HepG2 (cell line): ENCODE data around the gene UGT8. TPM values are rescaled to one million over a fixed set of nuclear protein-coding genes. Genes with fewer than 3 reads are reported as not detected.

Experiments
- ATAC-seq: fragments of 200-7000 bp; cut with Tn5 transposase; 3 replicates; pipeline ENCODE4 v1.9.1; 2020; ENCODE audit warnings: mild to moderate bottlenecking, moderate library complexity
- BruUV-seq: library from RNA; stranded (reverse); fragments of 400-500 nt; replicated peaks from 2 replicates; lab custom pipeline; 2021; lab: Mats Ljungman, UMichigan
- CTCF ChIA-PET: fragments of 300-600 bp; formaldehyde crosslinking; extraction: SDS; loops from one replicate; lab custom pipeline; 2021; ENCODE audit warnings: low total read pairs, inconsistent platforms, low intra/inter-chr PET ratio; lab: Yijun Ruan, JAX
- POLR2A ChIA-PET: fragments of 350-600 bp; sonication (Branson Sonifier 250); formaldehyde crosslinking; loops from one replicate; lab custom pipeline; 2020; ENCODE audit warnings: antibody characterized with exemption, inconsistent platforms; lab: Yijun Ruan, JAX
- DNase-seq: peaks from one replicate; pipeline ENCODE4 v3.0.0-alpha.2; 2015; ENCODE audit warnings: low spot score
- FAIRE-seq: peaks from 3 replicates; lab custom pipeline; 2011; peaks lifted over from hg19 to GRCh38; lab: Jason Lieb, UNC
- H2AFZ ChIP-seq: one replicate; pipeline ENCODE4 v1.6.1; 2011; ENCODE audit warnings: low read length, inconsistent platforms
- H3K27ac ChIP-seq: fragments of 300-600 bp; 3 replicates; pipeline ENCODE4 v1.8.0; 2011; ENCODE audit warnings: mixed run types, mild to moderate bottlenecking, mixed read lengths, low read length, inconsistent platforms; ENCODE audit not compliant: insufficient read depth; ENCODE audit errors: extremely low read length
- H3K27me3 ChIP-seq, 2 experiments: fragments of 200-600 bp in 1 of 2; 2 replicates in 1 of 2; 3 replicates in 1 of 2; pipeline versions ENCODE4 v1.6.0 to v1.8.0; 2011; ENCODE audit warnings: low read length in 2 of 2, mild to moderate bottlenecking in 2 of 2, moderate library complexity in 2 of 2, inconsistent platforms in 1 of 2; ENCODE audit not compliant: insufficient read depth in 2 of 2, control insufficient read depth in 1 of 2
- H3K36me3 ChIP-seq, 2 experiments: fragments of 200-600 bp in 1 of 2; replicated peaks in 1 of 2; 2 replicates in 1 of 2; 3 replicates in 1 of 2; pipeline versions ENCODE4 v1.5.1 to v1.8.0; 2011; ENCODE audit warnings: low read length in 2 of 2, inconsistent platforms in 1 of 2; ENCODE audit not compliant: insufficient read depth in 2 of 2, control insufficient read depth in 1 of 2
- H3K4me1 ChIP-seq: 2 replicates; pipeline ENCODE4 v1.5.1; 2012; ENCODE audit warnings: low read length, inconsistent platforms; ENCODE audit not compliant: insufficient read depth
- H3K4me2 ChIP-seq: 2 replicates; pipeline ENCODE4 v1.6.0; 2011; ENCODE audit warnings: low read depth, low read length, inconsistent platforms
- H3K4me3 ChIP-seq, 3 experiments: fragments of 200-600 bp in 1 of 3; sonication (generic), shearing (Covaris generic) in 1 of 3; replicated peaks in 1 of 3; 2 replicates each; pipeline ENCODE4 v1.5.1; 2011 to 2016; ENCODE audit warnings: low read length in 3 of 3, inconsistent platforms in 2 of 3, low read depth in 2 of 3, mild to moderate bottlenecking in 2 of 3, control low read depth in 1 of 3, mixed read lengths in 1 of 3; ENCODE audit not compliant: insufficient read depth in 1 of 3
- H3K79me2 ChIP-seq: one replicate; pipeline ENCODE4 v1.6.1; 2011; ENCODE audit warnings: low read length, inconsistent platforms; ENCODE audit not compliant: insufficient read depth
- H3K9ac ChIP-seq: 2 replicates; pipeline ENCODE4 v1.6.0; 2011; ENCODE audit warnings: mild to moderate bottlenecking, low read depth, low read length, inconsistent platforms; ENCODE audit not compliant: insufficient read depth
- H3K9me3 ChIP-seq: 2 replicates; pipeline ENCODE4 v1.5.1; 2012; ENCODE audit warnings: mild to moderate bottlenecking, low read length
- H4K20me1 ChIP-seq: 2 replicates; pipeline ENCODE4 v1.6.0; 2011; ENCODE audit warnings: inconsistent platforms, mild to moderate bottlenecking, low read length, moderate library complexity; ENCODE audit not compliant: insufficient read depth
- ETV5 ChIP-seq: IDR thresholded peaks from 2 replicates; pipeline ENCODE4 v1.6.1; 2018; ENCODE audit warnings: missing biosample characterization, missing genetic modification reagents, inconsistent platforms, borderline replicate concordance
- HIVEP1 ChIP-seq: sonication (generic); formaldehyde crosslinking; IDR thresholded peaks from 2 replicates; pipeline ENCODE4 v1.4.0; 2020; ENCODE audit warnings: mild to moderate bottlenecking, missing genetic modification reagents
- JUNB ChIP-seq: sonication (generic); formaldehyde crosslinking; IDR thresholded peaks from 2 replicates; pipeline ENCODE4 v1.8.0; 2022; ENCODE audit warnings: missing genetic modification reagents, mild to moderate bottlenecking, borderline replicate concordance
- SIX1 ChIP-seq: sonication (generic); formaldehyde crosslinking; IDR thresholded peaks from 2 replicates; pipeline ENCODE4 v1.4.0; 2020; ENCODE audit warnings: missing genetic modification reagents, borderline replicate concordance
- TCF12 ChIP-seq, 2 experiments: fragments of 450-650 bp in 1 of 2; sonication (generic) in 1 of 2; formaldehyde crosslinking in 1 of 2; IDR thresholded peaks; 2 replicates each; pipeline versions ENCODE4 v1.6.1 to v1.8.0; 2017 to 2022; ENCODE audit warnings: antibody characterized with exemption in 1 of 2, mild to moderate bottlenecking in 1 of 2, missing genetic modification reagents in 1 of 2, moderate library complexity in 1 of 2
- ZNF207 ChIP-seq: fragments of 450-650 bp; IDR thresholded peaks from 2 replicates; pipeline ENCODE4 v1.6.1; 2016; ENCODE audit warnings: antibody characterized with exemption, borderline replicate concordance
- ZNF354B ChIP-seq: sonication (generic); formaldehyde crosslinking; IDR thresholded peaks from 2 replicates; pipeline ENCODE4 v1.8.0; 2022; ENCODE audit warnings: mild to moderate bottlenecking, missing genetic modification reagents
- ZNF484 ChIP-seq: sonication (generic); formaldehyde crosslinking; IDR thresholded peaks from 2 replicates; pipeline ENCODE4 v1.5.1; 2020; ENCODE audit warnings: mild to moderate bottlenecking, low read depth, missing genetic modification reagents, borderline replicate concordance
- ZNF782 ChIP-seq: sonication (generic); formaldehyde crosslinking; IDR thresholded peaks from 2 replicates; pipeline ENCODE4 v1.4.0; 2020; ENCODE audit warnings: missing genetic modification reagents, mild to moderate bottlenecking, borderline replicate concordance
- ZNF83 ChIP-seq: sonication (generic); formaldehyde crosslinking; IDR thresholded peaks from 2 replicates; pipeline ENCODE4 v1.4.0; 2020; ENCODE audit warnings: missing genetic modification reagents, mild to moderate bottlenecking, borderline replicate concordance
- WGBS: methylation state at CpG from one replicate; pipeline ENCODE4 v1.1.6; 2017; ENCODE audit warnings: low lambda C conversion rate; 5-methylcytosine and 5-hydroxymethylcytosine counted together
- in situ Hi-C: cut with HindIII; loops from 2 replicates; pipeline ENCODE4 v1.10.0; 2017; ENCODE audit warnings: low pct_unique_long_range_greater_than_20kb; ENCODE audit not compliant: extremely low pct_ligation_motif_present
- intact Hi-C: fragments of 100-400 bp; cut with micrococcal nuclease; formaldehyde crosslinking; loops from one replicate; pipeline ENCODE4 v1.10.0; 2022; ENCODE audit not compliant: unreplicated experiment
- polyA plus RNA-seq, 8 experiments: library from polyadenylated mRNA; depleted of rRNA in 3 of 8; stranded (reverse) in 7 of 8; unstranded in 1 of 8; fragments of >200 nt; fragmentation: Illumina TruSeq in 4 of 8; extraction: Trizol in 4 of 8; gene quantifications; 2 replicates each; pipeline versions ENCODE4 v1.2.1 to v1.2.3, GENCODE V29; 2011 to 2016; ENCODE audit warnings: low read depth in 4 of 8, missing spikeins in 1 of 8, mixed read lengths in 1 of 8; ENCODE audit not compliant: insufficient read depth in 1 of 8
- total RNA-seq, 5 experiments: library from RNA; depleted of rRNA; stranded (reverse); fragments of >200 nt; fragmentation: Illumina TruSeq; extraction: Trizol; gene quantifications; 2 replicates each; pipeline ENCODE4 v1.2.3, GENCODE V29; 2016; ENCODE audit warnings: low read depth in 1 of 5
- TF ChIP-seq, protein P1 (sequence below): sonication (generic); formaldehyde crosslinking; IDR thresholded peaks from 2 replicates; pipeline ENCODE4 v1.4.0; 2020; ENCODE audit warnings: missing genetic modification reagents

The UGT8 gene
- total and polyA plus RNA-seq, 2 of the 13 experiments (the other 11 are each of a cell fraction or from before 2014, with no cell fraction given) = not detected

DNA sequence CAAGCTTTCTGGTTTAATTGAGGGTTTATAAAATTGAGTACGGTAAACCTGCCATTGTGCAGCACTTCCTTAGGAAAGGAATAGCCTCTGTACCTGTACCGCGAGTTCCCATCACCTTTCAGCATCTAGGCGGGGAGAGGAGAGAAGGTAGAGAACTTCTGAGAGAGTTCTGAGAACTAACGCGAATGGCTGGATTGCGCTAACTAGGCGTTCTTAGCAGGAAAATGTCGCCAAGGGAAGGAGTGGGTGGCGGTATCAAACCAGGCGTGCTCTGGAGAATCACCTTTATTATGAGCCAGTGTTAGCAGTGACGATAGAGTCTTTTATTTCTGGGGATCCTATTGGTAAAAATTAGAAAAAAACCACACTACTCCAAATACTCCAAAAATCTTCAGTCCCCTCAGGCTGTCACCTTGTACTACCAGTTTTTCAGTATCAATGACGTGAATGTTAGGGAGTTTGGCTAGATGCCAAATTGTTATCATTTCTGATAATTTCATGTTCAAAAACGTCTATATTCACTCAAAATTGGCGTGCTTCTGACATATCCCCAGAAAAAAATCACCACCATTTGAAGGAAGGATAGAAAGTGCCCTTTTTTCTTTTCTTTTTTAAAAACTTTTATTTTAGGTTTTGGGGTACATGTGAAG is 1.4 kb downstream of the UGT8 start:
- Histone ChIP-seq H3K36me3 (no peaks in the 10 kb centered on the region), H4K20me1 (no peaks in the 10 kb centered on the region), H3K4me1 (no peaks in the 10 kb centered on the region), H3K9ac (no peak overlapping the region), H2AFZ (no peak overlapping the region), H3K27ac (no peak overlapping the region), H3K27me3 (no peaks in the 10 kb centered on the region; a peak in 1 of 5 replicates), H3K79me2 (no peaks in the 10 kb centered on the region), H3K9me3 (no peaks in the 10 kb centered on the region), H3K4me2 (no peak overlapping the region), H3K4me3 (no peak overlapping the region)
- in situ Hi-C loops = no loop called here
- FAIRE-seq = no peak
- POLR2A ChIA-PET = no interaction called here
- no peak for ATAC-seq
- no peak for DNase-seq
- TF ChIP-seq ZNF83 (no peak), HIVEP1 (no peak), ZNF354B (CRISPR knock-in tag) (no peak), TCF12 (IDR thresholded peaks at IDR 0.05) (no peak), TCF12 (CRISPR knock-in tag; IDR thresholded peaks at IDR 0.05) (no peak), SIX1 (CRISPR knock-in tag) (no peak), ZNF782 (no peak), JUNB (CRISPR knock-in tag) (no peak), ZNF484 (no peak), ETV5 (CRISPR knock-in tag) (no peak), ZNF207 (no peak)
- TF ChIP-seq, protein P1, sequence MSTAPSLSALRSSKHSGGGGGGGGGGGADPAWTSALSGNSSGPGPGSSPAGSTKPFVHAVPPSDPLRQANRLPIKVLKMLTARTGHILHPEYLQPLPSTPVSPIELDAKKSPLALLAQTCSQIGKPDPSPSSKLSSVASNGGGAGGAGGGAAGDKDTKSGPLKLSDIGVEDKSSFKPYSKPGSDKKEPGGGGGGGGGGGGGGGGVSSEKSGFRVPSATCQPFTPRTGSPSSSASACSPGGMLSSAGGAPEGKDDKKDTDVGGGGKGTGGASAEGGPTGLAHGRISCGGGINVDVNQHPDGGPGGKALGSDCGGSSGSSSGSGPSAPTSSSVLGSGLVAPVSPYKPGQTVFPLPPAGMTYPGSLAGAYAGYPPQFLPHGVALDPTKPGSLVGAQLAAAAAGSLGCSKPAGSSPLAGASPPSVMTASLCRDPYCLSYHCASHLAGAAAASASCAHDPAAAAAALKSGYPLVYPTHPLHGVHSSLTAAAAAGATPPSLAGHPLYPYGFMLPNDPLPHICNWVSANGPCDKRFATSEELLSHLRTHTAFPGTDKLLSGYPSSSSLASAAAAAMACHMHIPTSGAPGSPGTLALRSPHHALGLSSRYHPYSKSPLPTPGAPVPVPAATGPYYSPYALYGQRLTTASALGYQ = no peak
- intact Hi-C loops = no loop called here
- no TSS peak for BruUV-seq
- WGBS = 37% methylated on average over 15 of the region's 15 CpGs
- CTCF ChIA-PET = no interaction called here
